ENCODE results near the gene KIF1A. TPM values are rescaled to one million over a fixed set of nuclear protein-coding genes. Genes with fewer than 3 reads are reported as not detected.

Gene KIF1A
- total RNA-seq, result 10 to 100 TPM; 18.9 to 55.8 TPM

- intact Hi-C loops (cut with DNase I), result no loop called here
- no peaks in the 10 kb centered on the region for H3K9me3 ChIP-seq
- no peak for TF ChIP-seq CTCF (IDR thresholded peaks at IDR 0.05)
- TF ChIP-seq POLR2AphosphoS5 (IDR thresholded peaks at IDR 0.05), result no peak
- TF ChIP-seq POLR2A (IDR thresholded peaks at IDR 0.05), result no peak
- peaks cover 2% of the 10 kb centered on the region for H3K27me3 ChIP-seq (replicated peaks; ENCODE audit: insufficient read depth)
- peak; percentile 47 for DNase-seq (ENCODE audit: low spot score)
- peak within 1 kb of the TSS; percentile 55 to 72 for H3K27ac ChIP-seq
- WGBS, result under 1% methylated on average over 63 of the region's 104 CpGs
- H3K4me1 ChIP-seq (replicated peaks), result no peaks in the 10 kb centered on the region
- no peaks in the 10 kb centered on the region for H3K36me3 ChIP-seq
- H3K4me3 ChIP-seq, result peak within 1 kb of the TSS; percentile 33 to 55
Observed at GRCh38 chr2:240819858-240820606, at the start of gene KIF1A. Gene KIF1A, minus strand, starts transcription at chr2:240820219. Its CDS starts 22,467 bp downstream, at chr2:240797752.

- intact Hi-C loops (cut with DNase I), result no loop called here
- Histone ChIP-seq H3K4me3 (no peak overlapping the region), H3K27ac (no peak overlapping the region), H3K36me3 (no peaks in the 10 kb centered on the region), H3K9me3 (no peaks in the 10 kb centered on the region), H3K27me3 (replicated peaks; ENCODE audit: insufficient read depth) (no peaks in the 10 kb centered on the region), H3K4me1 (replicated peaks) (no peaks in the 10 kb centered on the region)
- TF ChIP-seq POLR2A (IDR thresholded peaks at IDR 0.05) (no peak), POLR2AphosphoS5 (IDR thresholded peaks at IDR 0.05) (no peak), CTCF (IDR thresholded peaks at IDR 0.05) (no peak)
- WGBS, result 93% methylated on average over 21 of the region's 25 CpGs
- no peak for DNase-seq (ENCODE audit: low spot score)
Observed at GRCh38 chr2:240869109-240869955, 49.3 kb upstream of the KIF1A start.

GRCh38 chr2:240868286-240869108 is 48.5 kb upstream of the KIF1A start, which contains the start of gene AGXT:
Gene AGXT, plus strand, starts transcription at chr2:240868824. Its CDS starts 42 bp downstream, at chr2:240868866.
- Histone ChIP-seq H3K27me3 (replicated peaks; ENCODE audit: insufficient read depth) (no peaks in the 10 kb centered on the region), H3K36me3 (no peaks in the 10 kb centered on the region), H3K27ac (no peak within 1 kb of the TSS), H3K4me3 (no peak within 1 kb of the TSS), H3K4me1 (replicated peaks) (no peaks in the 10 kb centered on the region), H3K9me3 (no peaks in the 10 kb centered on the region)
- intact Hi-C loops (cut with DNase I), result no loop called here
- WGBS, result 75% methylated on average over 21 of the region's 21 CpGs
- DNase-seq (ENCODE audit: low spot score), result peak; percentile 21
- TF ChIP-seq CTCF (IDR thresholded peaks at IDR 0.05) (no peak), POLR2AphosphoS5 (IDR thresholded peaks at IDR 0.05) (peak; percentile 65)

GRCh38 chr2:240865391-240865790 is 45.4 kb upstream of the KIF1A start:
- H3K9me3 ChIP-seq, result no peaks in the 10 kb centered on the region
- no peaks in the 10 kb centered on the region for H3K4me1 ChIP-seq (replicated peaks)
- intact Hi-C loops (cut with DNase I), result no loop called here
- DNase-seq (ENCODE audit: low spot score), result no peak
- WGBS, result 67% methylated on average over 5 of the region's 5 CpGs
- TF ChIP-seq CTCF (IDR thresholded peaks at IDR 0.05) (no peak), POLR2AphosphoS5 (IDR thresholded peaks at IDR 0.05) (no peak), POLR2A (IDR thresholded peaks at IDR 0.05) (no peak)
- H3K4me3 ChIP-seq, result no peak overlapping the region
- H3K27ac ChIP-seq, result no peak overlapping the region
- no peaks in the 10 kb centered on the region for H3K36me3 ChIP-seq
- no peaks in the 10 kb centered on the region for H3K27me3 ChIP-seq (replicated peaks; ENCODE audit: insufficient read depth)
